T-helper 2 cell (primary cell): Measurements from ENCODE around the gene LRMDA.

Source experiments
- DNase-seq, 5 experiments: peaks; one replicate each; pipeline versions ENCODE4 v3.0.0 to v3.0.0-alpha.2; 2012 to 2022

LRMDA gene

GRCh38 chr10:76252733-76253132 is 821.3 kb downstream of the LRMDA start:
- DNase-seq, result no peak

GRCh38 chr10:76255241-76255640 is 823.8 kb downstream of the LRMDA start:
- no peak for DNase-seq

GRCh38 chr10:76257816-76258215 is 826.4 kb downstream of the LRMDA start:
- no peak for DNase-seq

GRCh38 chr10:76265441-76266113 is 834.2 kb downstream of the LRMDA start:
- no peak for DNase-seq

- no peak for DNase-seq
These were observed 837.1 kb downstream of the LRMDA start for GRCh38 chr10:76268530-76268929.

GRCh38 chr10:76268954-76269353 is 837.5 kb downstream of the LRMDA start:
- no peak for DNase-seq

- no peak for DNase-seq
These were observed 839.0 kb downstream of the LRMDA start for GRCh38 chr10:76270464-76270863.

- DNase-seq, result no peak
These were observed 843.5 kb downstream of the LRMDA start for GRCh38 chr10:76274933-76275332.

GRCh38 chr10:76278811-76279460 is 847.5 kb downstream of the LRMDA start:
- no peak for DNase-seq

GRCh38 chr10:76281659-76282058 is 850.2 kb downstream of the LRMDA start:
- DNase-seq, result no peak

- DNase-seq, result no peak
These were observed 850.9 kb downstream of the LRMDA start for GRCh38 chr10:76282061-76283025.

- no peak for DNase-seq
These were observed 852.9 kb downstream of the LRMDA start for GRCh38 chr10:76284351-76284750.

GRCh38 chr10:76285012-76285411 is 853.6 kb downstream of the LRMDA start:
- no peak for DNase-seq

- no peak for DNase-seq
These were observed 854.1 kb downstream of the LRMDA start for GRCh38 chr10:76285515-76285914.

GRCh38 chr10:76286536-76286935 is 855.1 kb downstream of the LRMDA start:
- no peak for DNase-seq

GRCh38 chr10:76287856-76288255 is 856.4 kb downstream of the LRMDA start:
- DNase-seq, result no peak

GRCh38 chr10:76291175-76291574 is 859.8 kb downstream of the LRMDA start:
- DNase-seq, result no peak

GRCh38 chr10:76291885-76292284 is 860.5 kb downstream of the LRMDA start:
- no peak for DNase-seq

- DNase-seq, result no peak
These were observed 865.5 kb downstream of the LRMDA start for GRCh38 chr10:76296957-76297356.

- DNase-seq, result no peak
These were observed 865.9 kb downstream of the LRMDA start for GRCh38 chr10:76297358-76297757.

- no peak for DNase-seq
These were observed 866.4 kb downstream of the LRMDA start for GRCh38 chr10:76297780-76298281.

GRCh38 chr10:76298329-76298728 is 866.9 kb downstream of the LRMDA start:
- DNase-seq, result no peak

- DNase-seq, result no peak
These were observed 868.1 kb downstream of the LRMDA start for GRCh38 chr10:76299501-76299900.
